Activated CD4-positive, CD25-positive, alpha-beta regulatory T cell treated with anti-CD3 and anti-CD28 coated beads, Interleukin-2, amount 50 U/mL, for 24 hours (primary cell): ENCODE measurements around the gene HOXA3.
A peak's percentile ranks its signal among the peaks of the same experiment; 100 is the strongest.

Experiments
- ATAC-seq, 2 donors: fragments of 150-1000 bp; cut with Tn5 transposase; one replicate each; pipeline ENCODE4 v1.10.0; 2021; ENCODE audit warnings: mild to moderate bottlenecking in 1 of 2, moderate library complexity in 1 of 2

Gene HOXA3

DNA sequence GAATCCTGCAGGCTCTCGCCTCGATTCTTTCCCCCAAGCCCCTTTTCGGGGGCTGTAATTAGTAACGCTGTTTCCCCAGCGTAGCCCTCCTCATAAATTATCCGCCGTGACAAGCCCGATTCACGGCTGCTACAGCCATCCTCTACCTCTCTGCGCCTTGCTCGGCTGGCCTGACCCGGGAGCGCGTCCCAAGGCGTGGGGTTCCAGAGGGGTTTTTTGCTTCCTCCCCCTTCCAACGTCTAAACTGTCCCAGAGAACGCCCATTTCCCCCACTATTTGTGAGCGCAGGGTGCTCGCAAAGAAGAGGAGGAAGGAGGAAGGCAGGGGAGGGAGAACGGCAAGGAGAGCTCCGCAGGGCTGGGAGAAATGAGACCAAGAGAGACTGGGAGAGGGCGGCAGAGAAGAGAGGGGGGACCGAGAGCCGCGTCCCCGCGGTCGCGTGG, 9.8 kb downstream of the HOXA3 start:
- no peak for ATAC-seq

DNA sequence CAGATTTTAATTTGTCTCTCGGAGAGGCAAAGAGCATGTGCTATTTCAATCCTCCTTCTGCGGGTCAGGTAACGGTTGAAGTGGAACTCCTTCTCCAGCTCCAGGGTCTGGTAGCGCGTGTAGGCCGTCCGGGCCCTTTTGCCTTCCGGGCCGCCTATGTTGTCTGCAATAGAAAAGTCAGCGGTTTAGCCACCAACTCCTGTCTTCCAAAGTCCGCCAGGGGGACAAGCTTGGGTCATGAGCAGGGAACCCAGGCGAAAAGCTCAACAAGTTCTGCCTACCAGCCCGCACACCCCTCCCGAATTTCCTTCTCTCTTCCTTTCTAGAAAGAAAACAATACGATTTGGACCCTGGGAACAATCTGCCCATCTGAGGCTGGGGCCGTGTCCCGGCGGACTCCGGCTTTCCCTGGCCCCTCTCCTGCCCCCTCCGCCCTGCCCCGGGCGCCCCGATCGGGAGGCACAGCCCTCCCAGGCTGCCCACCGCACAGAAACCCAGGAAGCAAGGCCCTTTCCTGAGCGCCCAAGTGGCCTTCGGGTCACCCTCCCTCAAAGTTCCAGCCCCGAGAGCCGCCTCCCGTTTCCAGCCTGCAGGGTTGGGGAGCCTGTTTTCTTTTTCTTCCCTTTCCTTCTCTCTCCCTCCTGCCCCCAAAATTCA, 10.3 kb downstream of the HOXA3 start:
- no peak for ATAC-seq

DNA sequence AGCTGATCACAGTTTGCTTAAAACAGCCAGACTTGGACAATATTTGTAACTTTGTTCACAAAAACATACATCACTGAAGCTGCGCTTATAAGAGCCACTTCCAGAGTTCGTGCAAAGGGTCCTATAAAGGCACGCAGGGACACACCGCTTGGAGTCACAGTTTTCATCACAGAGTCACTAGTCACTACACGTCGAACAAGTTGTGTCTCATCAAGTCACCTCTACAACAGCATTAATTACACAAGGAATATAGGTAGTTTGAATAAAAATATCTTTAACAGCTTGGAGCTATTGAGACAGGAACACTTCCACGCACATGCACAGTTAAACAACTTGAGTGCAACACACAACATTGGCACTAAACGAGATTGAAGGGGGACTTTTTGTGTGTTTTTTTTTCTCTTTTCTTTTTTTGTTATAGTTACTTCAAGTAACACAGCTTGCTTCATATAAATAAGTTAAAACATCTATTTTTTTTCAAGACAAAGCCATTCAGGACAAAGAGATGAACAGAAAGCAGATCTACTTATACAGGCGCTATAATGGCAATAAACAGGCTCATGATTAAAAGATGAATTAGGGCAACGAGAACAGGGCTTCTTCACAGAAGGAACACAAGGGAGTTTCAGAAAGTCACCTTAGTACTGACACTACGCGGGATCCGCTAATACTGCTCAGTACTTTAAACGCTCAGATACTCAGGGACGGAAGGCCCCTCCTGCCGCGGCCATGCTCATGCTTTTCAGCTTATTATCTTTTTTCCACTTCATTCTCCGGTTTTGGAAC, 11.1 kb downstream of the HOXA3 start:
- no peak for ATAC-seq

DNA sequence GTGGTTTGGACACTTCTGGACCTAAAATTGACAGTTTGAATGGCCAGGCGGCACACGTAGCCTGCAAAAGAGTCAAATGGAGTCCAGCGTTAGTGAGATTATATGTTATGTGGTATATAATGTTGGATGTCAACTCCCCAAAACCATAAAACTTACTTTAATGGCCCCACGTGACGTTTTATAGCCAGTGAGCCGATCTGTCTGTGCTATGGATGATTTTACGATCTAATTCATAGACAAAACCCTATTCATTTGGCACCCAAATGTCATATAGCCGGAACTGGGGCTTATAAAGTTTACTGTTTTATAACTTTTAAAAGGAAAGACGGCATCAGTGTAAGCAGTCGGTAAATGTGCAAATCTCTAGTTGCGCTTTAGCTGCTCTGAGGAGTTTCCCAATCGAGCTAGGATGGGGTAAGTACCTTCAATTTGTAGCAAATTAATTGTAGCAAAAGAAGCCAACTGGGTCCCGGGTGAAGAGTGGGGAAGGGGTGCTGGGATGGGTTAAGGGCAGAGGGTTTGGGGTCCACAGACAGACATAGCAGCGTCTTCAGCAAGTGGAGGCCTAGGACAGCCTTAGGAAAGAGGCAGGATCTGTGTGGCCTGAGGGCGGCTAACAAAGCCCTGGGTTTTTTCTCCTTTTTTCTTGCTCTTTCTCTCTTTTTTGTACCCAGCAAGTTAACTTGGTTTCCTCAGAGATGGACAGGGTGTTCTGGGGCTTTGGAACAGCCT, 12.1 kb downstream of the HOXA3 start:
- ATAC-seq, result no peak

DNA sequence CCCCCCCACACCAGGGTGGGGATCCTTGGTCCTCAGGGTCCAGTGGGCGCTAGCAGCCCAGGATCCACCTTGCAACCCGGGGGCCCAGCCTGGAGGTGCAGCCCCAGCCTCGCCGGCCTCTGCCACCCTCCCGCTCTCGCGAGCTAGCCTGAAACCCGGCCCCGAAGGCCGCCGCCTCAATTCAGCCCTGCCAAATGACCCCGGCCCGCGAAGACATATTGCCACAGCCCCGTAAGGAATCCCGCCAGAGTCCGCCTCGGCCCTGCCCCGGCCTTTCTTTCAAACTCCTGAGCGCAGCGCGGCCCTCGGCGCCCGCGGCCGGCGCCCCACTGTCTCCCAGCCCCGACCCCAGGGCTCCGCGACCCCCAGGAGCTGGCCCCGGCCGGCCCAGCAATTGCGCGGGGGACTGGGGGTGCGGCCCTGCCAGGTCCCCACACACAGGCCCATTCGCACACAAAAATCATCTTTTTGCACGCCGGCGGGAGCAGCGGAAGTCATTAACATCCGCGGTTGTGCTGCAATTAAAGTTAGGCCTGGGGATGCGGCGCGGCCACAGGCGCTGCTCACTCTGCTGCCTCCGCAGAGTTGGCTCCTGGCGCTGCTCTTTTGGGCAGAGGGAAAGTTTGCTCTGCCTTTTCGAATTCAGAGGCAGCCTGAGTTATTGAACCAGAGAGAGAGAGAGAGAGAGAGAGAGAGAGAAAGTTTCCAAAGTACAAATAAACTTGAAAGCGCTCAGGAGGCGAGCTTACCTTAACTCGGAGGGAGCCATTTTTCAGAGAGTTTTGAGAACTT, 12.9 kb downstream of the HOXA3 start:
- ATAC-seq, result no peak

DNA sequence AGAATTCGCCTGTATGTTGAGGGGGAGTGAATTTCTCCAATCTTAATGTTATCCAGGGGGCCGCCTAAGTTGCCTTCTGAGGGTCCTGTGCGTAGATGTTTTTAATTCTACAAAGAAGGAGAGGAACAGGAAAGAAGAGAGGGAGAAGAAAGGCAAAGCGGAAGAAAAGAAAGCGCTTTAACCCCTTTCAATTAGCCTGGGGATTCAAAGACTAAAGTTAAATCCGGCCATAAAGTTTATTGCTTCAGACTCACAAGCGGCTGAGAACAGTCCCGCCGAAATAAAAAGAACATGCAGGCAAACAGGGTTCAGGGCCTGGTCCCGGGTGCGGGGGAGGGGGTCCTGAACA, 13.4 kb downstream of the HOXA3 start:
- no peak for ATAC-seq

DNA sequence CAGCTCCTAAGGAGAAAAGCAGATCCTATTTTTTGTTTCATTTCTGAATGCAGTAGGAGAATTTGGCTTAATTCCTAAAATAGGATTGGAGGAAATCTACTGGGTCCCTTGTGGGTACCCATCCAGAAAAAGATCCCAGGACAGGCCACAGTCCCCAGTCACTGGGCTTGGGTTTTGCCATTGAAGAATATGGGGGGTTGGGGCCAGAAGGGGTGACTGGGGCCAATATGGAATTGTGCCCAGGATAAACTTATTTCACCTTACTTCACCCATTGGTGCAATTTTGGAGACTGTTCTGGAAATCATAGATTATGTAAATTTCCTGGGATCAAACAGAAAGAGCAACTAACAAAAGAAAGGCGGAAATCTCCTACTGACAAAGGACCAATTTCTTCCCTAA, 13.9 kb downstream of the HOXA3 start:
- ATAC-seq, result no peak

DNA sequence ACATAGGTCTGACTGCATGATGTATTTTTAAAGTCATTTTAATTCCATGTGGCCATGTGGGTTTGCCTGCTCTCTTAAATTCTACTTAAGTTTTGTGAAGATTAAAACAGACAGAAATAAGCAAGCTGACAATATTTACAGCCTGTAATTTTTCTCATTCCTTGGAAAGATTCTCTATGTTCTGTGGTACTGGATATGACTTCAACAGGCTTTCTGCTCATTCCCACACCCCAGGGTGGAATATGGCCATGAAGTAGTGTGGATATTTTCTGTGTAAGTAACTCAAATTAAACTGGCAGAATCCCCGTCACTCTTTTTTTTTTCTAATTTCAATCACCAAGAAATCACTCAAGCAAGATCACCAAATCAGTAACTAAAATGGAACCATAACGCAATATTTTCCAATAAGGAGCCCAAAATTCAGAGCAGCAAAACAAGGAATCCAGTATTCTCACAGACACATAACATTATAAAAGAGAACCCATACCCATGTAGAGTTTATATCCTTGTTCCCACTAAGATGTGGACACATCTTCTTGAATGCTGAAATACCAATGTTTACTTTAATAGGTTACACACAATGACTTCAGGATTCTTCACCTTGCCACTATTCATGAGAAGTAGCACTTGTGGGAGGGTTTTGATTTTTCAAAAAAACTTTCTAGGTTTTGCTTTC, 14.6 kb downstream of the HOXA3 start:
- no peak for ATAC-seq

DNA sequence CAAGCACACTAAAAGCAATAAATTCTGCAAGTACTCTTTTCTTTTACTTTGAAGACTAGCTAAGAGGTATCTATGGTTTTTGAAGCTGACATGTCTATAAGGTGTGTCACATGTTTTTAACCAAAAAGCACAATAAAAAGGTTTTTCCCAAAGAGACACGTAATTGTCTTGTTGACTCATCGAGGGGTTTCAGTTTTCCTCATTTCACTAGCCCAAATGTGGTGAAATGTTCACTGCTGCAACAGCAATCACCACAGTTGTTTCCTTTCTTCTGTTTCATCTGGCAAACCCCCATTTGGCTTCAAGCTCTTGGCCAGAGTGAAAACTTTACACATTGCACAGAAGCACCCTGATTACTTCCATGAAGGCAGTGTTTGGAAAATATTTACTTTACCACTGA, 18.0 kb downstream of the HOXA3 start:
- peak; percentile 17 to 42 for ATAC-seq

DNA sequence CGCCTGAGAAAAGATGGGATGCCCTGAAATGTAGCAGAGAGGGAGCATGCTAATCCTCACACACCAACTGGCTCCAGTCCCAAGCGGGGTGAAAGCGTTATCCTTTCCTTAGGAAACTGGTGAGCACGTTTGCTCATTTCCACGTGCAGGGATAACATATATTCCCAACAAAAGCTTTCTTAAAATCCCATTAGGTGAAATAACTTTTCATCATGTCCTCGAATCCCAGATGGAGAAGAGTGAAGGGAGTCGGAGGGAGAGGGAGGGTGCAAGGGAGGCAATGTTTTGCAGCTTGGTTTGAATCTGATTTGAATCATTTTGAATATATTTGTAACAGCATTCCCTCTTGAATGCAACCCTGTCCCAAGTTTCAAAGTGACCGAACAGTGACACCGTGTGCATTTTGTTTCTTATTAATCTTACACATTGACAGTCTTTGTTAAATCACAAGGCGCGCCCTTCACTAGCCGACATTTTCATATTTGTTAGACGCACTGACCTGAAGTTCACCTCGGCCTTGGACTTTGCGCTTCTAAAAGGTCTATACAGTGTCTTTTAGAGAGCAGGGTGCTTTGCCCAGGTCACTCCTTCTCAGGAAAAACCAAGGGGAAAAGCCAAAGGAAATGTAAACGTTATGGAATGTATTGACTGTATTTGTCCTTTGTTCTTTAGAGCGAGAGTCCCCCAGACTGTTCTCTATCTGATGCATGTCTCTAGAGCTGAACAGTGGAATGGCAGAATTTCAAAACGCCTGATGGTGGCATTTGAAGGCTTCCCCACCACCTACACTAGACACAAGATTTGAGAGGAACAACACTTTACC, 18.8 kb downstream of the HOXA3 start:
- ATAC-seq, result no peak

DNA sequence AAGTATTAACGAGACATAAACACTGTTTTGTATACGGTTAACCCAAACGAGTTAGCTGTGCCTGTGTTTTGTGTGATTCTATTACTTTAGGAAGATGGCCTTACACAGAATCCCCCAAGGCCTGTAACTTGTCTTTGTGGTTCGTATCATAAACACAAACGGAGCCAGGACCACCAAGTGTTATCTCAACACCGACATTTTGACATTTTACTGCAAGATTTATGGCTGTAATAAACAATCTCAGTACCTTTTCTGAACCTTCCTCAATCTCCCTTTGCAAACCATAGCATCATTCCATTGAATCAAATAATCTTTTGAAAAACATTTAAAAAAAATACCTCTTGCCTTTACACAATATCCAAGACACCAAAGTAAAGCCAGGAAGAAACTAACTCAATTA, 19.4 kb downstream of the HOXA3 start:
- ATAC-seq, result no peak

DNA sequence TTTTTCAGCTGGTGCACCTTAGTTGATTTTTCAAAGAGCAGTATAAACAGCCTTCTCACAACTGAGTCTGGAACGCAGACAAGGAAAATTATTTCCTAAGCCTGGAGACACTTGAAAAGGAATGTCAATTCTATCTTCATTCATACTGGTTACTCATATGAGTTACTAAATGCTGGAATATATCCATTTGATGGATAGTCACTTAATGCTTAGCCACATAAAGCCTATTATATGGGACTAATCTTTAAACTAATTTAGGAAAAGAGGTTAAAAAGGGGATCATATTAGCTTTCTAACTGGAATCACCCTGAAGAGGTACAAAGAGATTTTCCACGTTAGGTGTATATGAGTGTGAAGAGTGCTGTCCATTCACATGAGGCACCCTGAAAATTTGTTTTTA, 20.2 kb downstream of the HOXA3 start:
- no peak for ATAC-seq

DNA sequence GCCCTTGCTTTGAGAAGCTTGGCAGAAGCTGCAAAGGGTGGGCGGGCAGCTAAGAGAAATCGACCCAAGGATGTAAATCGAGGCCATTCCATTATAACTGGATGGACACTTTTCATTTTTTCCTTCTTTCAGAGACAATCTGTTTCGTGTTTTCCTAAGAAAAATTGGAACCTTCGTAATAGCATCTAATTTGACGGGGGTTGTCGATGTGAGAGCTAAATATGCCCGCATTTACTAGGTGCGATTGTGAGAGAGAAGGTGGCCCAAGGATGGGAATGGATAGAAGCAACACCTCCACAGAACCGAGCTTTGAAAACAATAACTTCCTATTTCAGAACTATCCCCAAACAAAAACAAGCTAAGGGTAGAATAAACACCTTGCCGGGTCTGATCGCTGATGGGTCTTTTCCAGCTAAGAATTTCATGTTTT, 21.0 kb downstream of the HOXA3 start:
- ATAC-seq, result no peak

DNA sequence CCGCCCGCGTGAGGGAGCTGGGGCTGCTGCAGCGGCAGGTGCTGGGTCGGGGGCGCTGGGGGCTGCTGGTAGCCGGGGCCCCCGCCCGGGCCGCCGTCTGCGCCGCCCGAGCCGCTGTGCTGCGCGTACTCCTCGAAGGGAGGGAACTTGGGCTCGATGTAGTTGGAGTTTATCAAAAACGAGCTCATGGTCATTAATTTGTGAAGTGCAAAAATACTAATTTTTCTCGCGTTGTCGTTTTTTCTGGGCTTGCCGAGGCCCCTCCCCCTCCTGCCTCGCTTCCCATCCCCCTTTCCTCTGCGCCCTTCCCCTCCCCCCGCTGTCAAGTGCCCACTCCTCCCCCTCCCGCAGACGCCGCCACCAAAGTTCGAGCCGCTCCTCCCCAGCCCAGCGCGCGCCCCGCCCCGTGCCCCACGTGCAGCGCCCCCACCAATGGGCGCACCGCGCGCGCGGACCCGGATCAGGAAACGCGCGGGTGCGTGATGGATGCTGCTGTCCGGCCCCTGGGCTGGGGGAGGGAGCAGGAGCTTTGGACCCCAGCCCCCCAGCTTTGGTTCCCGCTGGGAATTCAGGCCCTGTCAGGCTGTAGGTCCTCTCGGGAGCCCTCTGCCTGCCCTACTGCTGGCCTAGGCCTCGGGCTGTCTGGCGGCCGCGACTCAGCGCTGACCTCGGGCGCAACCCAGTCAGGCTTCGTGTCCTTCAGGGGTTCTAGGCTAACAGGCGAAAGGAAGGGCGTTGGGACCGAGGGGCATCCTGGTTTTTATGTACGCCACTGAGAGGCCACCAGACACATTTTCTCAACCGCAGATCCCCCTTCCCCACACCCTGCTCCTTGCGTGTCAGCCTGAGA, 21.6 kb downstream of the HOXA3 start, which contains the start of gene HOXA4:
Gene HOXA4 (minus strand): TSS at position 218 of the 850 bp plus-strand sequence. CDS start 24 bp downstream, at position 194.
- ATAC-seq, result peak; percentile 90

DNA sequence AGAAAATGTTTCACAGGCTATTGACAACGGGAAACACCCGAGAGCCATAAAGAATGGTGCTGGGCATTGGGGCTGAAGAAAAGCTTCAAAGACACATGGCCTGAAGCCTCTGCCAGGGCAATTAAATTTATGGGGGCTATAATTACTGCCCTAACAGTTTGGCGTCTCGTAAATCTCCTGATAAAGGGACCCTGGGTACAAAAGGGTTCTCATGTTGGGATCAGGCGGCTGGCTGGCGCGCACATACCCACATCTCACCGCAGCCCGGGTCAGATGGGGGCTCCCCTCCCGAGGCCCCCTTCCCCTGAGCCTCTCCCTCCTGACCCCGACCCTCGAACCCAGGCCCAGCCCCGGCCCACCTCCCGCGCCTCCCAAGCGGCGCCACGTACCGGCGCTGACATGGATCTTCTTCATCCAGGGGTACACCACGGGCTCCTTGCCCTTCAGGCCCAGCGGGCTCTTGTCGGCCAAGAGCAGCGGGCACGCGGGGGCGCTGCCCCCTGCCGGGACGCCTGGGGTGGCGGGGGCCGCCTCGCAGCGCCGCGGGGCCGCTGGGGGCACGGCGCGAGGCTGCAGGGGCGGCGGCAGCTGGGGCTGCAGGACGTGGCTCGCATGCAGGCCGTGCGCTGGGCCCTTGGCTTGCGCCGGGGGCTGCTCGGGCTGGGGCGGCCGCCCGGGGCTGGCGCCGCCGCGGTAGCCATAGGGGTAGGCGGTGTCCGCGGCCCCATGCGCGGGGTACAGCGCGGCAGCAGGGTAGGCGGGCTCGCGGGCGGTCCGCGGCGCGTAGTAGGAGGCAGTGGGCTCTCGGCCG, 22.4 kb downstream of the HOXA3 start:
- ATAC-seq, result peak in 1 of 2 donors; percentile 18

DNA sequence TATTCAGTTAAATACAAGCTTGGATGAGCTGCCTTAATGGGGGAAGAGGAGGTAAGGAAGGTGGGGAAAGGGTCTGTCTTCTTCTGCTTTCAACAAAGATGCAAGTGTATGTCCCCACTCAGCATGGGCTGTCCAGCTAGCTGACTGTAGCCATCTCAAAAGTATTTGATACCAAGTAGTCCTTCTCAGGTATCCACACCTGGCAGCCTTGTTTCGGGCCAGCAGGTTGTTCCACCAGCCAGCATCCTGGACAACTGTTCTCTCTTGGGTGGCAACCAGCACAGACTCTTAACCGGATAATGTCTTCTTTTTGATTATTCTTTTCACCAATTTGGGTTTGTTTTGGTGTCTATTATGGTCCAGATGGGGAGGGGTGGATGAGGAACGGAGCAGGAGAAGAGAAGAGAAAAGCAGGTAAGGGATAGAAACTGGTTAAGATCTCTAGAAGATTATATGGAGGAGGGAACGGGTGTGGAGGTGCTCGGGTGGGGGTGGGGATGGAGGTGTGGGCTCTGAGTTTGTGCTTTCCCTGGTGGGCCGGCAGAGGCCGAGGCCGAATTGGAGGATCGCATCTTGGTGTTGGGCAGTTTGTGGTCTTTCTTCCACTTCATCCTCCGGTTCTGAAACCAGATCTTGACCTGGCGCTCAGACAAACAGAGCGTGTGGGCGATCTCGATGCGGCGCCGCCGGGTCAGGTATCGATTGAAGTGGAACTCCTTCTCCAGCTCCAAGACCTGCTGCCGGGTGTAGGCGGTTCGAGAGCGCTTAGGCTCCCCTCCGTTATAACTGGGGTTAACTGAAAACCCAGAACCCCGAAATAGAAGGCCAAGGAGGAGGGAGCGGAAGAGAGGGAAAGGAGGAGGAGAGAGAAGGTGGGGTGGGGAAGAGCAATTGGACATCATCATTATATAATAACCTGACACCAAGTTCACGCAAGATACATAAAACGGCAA, 23.3 kb downstream of the HOXA3 start:
- no peak for ATAC-seq

DNA sequence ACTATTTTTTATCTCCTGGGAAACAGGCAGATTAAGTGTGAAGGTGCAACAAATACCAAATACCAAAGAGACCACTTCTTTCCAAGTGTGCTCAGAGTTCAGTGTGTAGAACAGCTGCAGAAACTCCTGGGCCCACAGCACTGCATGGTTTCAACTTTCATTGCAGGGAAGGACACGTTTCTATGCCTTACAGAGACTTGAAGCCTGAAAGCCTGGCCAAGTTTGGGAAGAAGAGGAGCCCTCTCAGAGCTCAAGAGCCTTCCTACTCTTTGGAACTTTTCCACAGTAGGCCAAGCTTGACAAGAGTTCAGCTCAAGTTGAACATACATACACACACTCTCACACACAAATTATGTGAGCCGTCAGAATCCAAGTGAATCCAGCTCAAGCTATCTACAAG, 24.3 kb downstream of the HOXA3 start:
- no peak for ATAC-seq
